Kidney (tissue), 14 donors: ENCODE measurements around the gene LYG1. TPM values are rescaled to one million over a fixed set of nuclear protein-coding genes. Genes with fewer than 3 reads are reported as not detected.
"Not testable (repeated sequence)": the region's sequence is repeated elsewhere in the genome, so short reads cannot be mapped to it uniquely, and the experiment has no call there.

Experiments
- DNase-seq, 5 donors: peaks; one replicate each; pipeline ENCODE4 v3.0.0-alpha.2; 2013 to 2020
- FAIRE-seq: peaks from 2 replicates; lab custom pipeline; 2012; peaks lifted over from hg19 to GRCh38; lab: Jason Lieb, UNC
- H3K27ac ChIP-seq, 2 donors: one replicate each; pipeline ENCODE4 v1.7.0; 2013; ENCODE audit warnings: low read depth in 2 of 2, low read length in 2 of 2, inconsistent platforms in 1 of 2
- H3K27me3 ChIP-seq: one replicate; pipeline ENCODE4 v1.7.1; 2013; ENCODE audit warnings: low read length, inconsistent platforms; ENCODE audit not compliant: control insufficient read depth, insufficient read depth
- H3K36me3 ChIP-seq, 3 donors: one replicate each; pipeline versions ENCODE4 v1.7.0 to v1.7.1; 2013; ENCODE audit warnings: low read length in 3 of 3, control low read depth in 1 of 3, inconsistent platforms in 1 of 3; ENCODE audit not compliant: insufficient read depth in 3 of 3, control insufficient read depth in 2 of 3
- H3K4me1 ChIP-seq, 3 donors: one replicate each; pipeline versions ENCODE4 v1.7.0 to v1.7.1; 2013; ENCODE audit warnings: low read length in 3 of 3, inconsistent platforms in 1 of 3, low read depth in 1 of 3; ENCODE audit not compliant: control insufficient read depth in 2 of 3, insufficient read depth in 2 of 3
- H3K4me3 ChIP-seq, 3 donors: one replicate each; pipeline versions ENCODE4 v1.7.0 to v1.8.1; 2013; ENCODE audit warnings: low read length in 3 of 3, control low read depth in 1 of 3, inconsistent platforms in 1 of 3
- H3K9ac ChIP-seq, 3 donors: one replicate each; pipeline versions ENCODE4 v1.7.0 to v1.7.1; 2013; ENCODE audit warnings: low read length in 3 of 3, control low read depth in 1 of 3, inconsistent platforms in 1 of 3
- H3K9me3 ChIP-seq, 3 donors: one replicate each; pipeline versions ENCODE4 v1.7.0 to v1.7.1; 2013; ENCODE audit warnings: low read length in 3 of 3, control low read depth in 1 of 3, inconsistent platforms in 1 of 3; ENCODE audit not compliant: control insufficient read depth in 2 of 3, insufficient read depth in 1 of 3
- CTCF ChIP-seq: IDR thresholded peaks from 3 replicates; pipeline ENCODE4 v1.5.1; 2012; ENCODE audit warnings: mild to moderate bottlenecking, moderate library complexity, borderline replicate concordance; ENCODE audit not compliant: insufficient read depth; ENCODE audit errors: extremely low read depth
- intact Hi-C: fragments of 100-400 bp; cut with DNase I; formaldehyde crosslinking; loops from one replicate; pipeline ENCODE4 v1.11.1; 2022
- polyA plus RNA-seq: library from polyadenylated mRNA; stranded (reverse); fragments of 350-450 nt; fragmentation: Illumina TruSeq; extraction: RNeasy Lipid Tissue Mini Kit (QIAGEN cat#74804); gene quantifications from one replicate; pipeline ENCODE4 v1.2.3, GENCODE V29; 2014; ENCODE audit warnings: low read depth, low replicate concordance; ENCODE audit not compliant: insufficient read depth
- total RNA-seq: library from RNA; stranded (reverse); fragmentation: NEBNext Ultra II Directional; extraction: Animal tissue kit (Norgen Biotek cat#: 25700); gene quantifications from one replicate; pipeline ENCODE4 v1.2.1, GENCODE V29; 2021
- donor health status: control.
- donor health status: control.
- donor health status: control.
- donor health status: control.
- donor health status: control.
- donor health status: DM: yes; HTN: yes; CAD: no.
- donor health status: Normal renal cell carcinoma (clear cell type).

Gene LYG1
- total and polyA plus RNA-seq, 2 donors from 2014 or later, result 21.0 to 35.0 TPM

- Histone ChIP-seq H3K27ac (no peak overlapping the region), H3K27me3 (no peaks in the 10 kb centered on the region), H3K9ac (no peak overlapping the region), H3K36me3 (peaks cover 13 to 43% (median 18%) of the 10 kb centered on the region in 3 donors), H3K4me1 (no peaks in the 10 kb centered on the region), H3K9me3 (no peaks in the 10 kb centered on the region), H3K4me3 (no peak overlapping the region)
- DNase-seq, result no peak
- no peak for FAIRE-seq
- intact Hi-C loops, result no loop called here
- no peak for TF ChIP-seq CTCF
Measured at GRCh38 chr2:99325384-99325783, 24.4 kb upstream of the LYG1 start.

- H3K4me3 ChIP-seq, H3K9ac ChIP-seq, intact Hi-C loops, DNase-seq, H3K27me3 ChIP-seq, FAIRE-seq, H3K4me1 ChIP-seq, H3K9me3 ChIP-seq, H3K27ac ChIP-seq: not testable (repeated sequence)
- H3K36me3 ChIP-seq, result peaks cover 0 to 13% (median 2%) of the 10 kb centered on the region in 3 donors
Measured at GRCh38 chr2:99317873-99318200, 16.8 kb upstream of the LYG1 start.

- no peak overlapping the region for H3K9ac ChIP-seq
- no peak overlapping the region for H3K27ac ChIP-seq
- H3K9me3 ChIP-seq, result no peaks in the 10 kb centered on the region
- FAIRE-seq, result no peak
- no peak for TF ChIP-seq CTCF
- H3K27me3 ChIP-seq, result no peaks in the 10 kb centered on the region
- no peaks in the 10 kb centered on the region for H3K4me1 ChIP-seq
- peaks cover 0 to 13% (median 2%) of the 10 kb centered on the region in 3 donors for H3K36me3 ChIP-seq
- H3K4me3 ChIP-seq, result no peak overlapping the region
- intact Hi-C loops, result no loop called here
- peak in 2 of 5 donors; percentile 1 to 10 for DNase-seq
Measured at GRCh38 chr2:99317161-99317872, 16.3 kb upstream of the LYG1 start.

GRCh38 chr2:99299580-99299979 is 1.4 kb downstream of the LYG1 start:
- Histone ChIP-seq H3K9ac (no peak overlapping the region), H3K9me3 (no peaks in the 10 kb centered on the region), H3K4me3 (no peak overlapping the region), H3K27me3 (no peaks in the 10 kb centered on the region), H3K27ac (no peak overlapping the region), H3K4me1 (no peaks in the 10 kb centered on the region), H3K36me3 (no peaks in the 10 kb centered on the region)
- TF ChIP-seq CTCF, result no peak
- intact Hi-C loops, result no loop called here
- FAIRE-seq, result no peak
- no peak for DNase-seq
